Amygdala (tissue), 56 donors: ENCODE results near the gene FAM151A.

Source experiments
- DNase-seq, 56 donors: peaks; one replicate each; lab custom pipeline; 2025; lab: John Stamatoyannopoulos, UW

Gene FAM151A

GRCh38 chr1:54606096-54606989 lies 17.0 kb downstream of the FAM151A start:
- DNase-seq, result no peak

GRCh38 chr1:54604572-54605370 lies 18.6 kb downstream of the FAM151A start:
- DNase-seq, result no peak

- no peak for DNase-seq
Measured at GRCh38 chr1:54604051-54604450, 19.3 kb downstream of the FAM151A start.

DNA sequence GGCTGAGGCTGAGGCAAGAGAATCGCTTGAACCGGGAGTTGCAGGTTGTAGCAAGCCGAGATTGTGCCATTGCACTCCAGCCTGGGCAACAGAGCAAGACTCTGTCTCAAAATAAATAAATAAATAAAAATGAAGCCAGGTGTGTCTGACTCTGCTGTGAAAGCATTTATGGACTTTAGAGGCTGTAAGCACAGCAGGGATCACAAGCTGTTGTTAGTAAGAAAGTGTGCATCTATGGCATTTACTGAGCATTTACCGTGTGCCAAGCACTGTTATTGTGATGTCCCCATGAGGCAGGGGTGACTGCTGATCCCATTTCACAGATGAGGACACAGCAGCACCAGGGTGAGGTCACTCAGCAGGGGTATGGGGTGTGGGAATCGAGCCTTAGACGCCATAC lies 20.1 kb downstream of the FAM151A start:
- DNase-seq, result no peak

GRCh38 chr1:54602554-54602953 lies 20.8 kb downstream of the FAM151A start:
- DNase-seq, result no peak

- DNase-seq, result no peak
Measured at GRCh38 chr1:54601730-54602129, 21.6 kb downstream of the FAM151A start.

- no peak for DNase-seq
Measured at GRCh38 chr1:54600947-54601721, 22.2 kb downstream of the FAM151A start.

GRCh38 chr1:54599211-54599823 lies 24.0 kb downstream of the FAM151A start:
- no peak for DNase-seq

GRCh38 chr1:54597455-54598030 lies 25.8 kb downstream of the FAM151A start:
- no peak for DNase-seq

- no peak for DNase-seq
Measured at GRCh38 chr1:54596756-54597155, 26.6 kb downstream of the FAM151A start.

DNA sequence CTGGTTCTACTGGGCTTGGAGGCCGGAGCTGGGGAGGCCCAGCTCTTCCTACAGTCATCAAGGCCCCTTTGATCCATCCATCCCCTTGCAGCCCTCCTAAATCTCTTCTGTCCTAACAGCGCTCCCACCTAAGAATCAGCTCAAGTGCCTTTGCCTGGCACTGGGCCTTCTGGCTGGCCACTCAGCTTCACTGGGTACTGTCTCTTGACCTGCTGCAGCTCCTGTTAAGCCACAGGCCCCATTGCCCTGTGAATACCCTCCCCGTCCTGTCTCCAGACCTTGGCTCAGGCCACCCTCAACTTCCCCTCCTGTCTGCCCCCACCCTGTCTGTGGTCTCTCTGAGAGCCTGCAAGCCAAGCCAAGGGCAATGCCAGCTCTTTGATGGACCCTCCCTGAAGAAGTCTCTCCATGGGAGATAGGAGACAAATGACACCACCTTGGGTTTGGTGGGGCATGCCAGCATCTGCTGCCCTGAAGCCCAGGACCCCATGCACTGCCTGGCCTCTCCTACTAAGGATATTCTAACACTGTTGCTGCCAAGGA lies 27.3 kb downstream of the FAM151A start:
- DNase-seq, result no peak

GRCh38 chr1:54594463-54594862 lies 28.9 kb downstream of the FAM151A start:
- no peak for DNase-seq

GRCh38 chr1:54593571-54594160 lies 29.7 kb downstream of the FAM151A start:
- DNase-seq, result no peak

GRCh38 chr1:54591127-54591756 lies 32.1 kb downstream of the FAM151A start:
- no peak for DNase-seq

DNA sequence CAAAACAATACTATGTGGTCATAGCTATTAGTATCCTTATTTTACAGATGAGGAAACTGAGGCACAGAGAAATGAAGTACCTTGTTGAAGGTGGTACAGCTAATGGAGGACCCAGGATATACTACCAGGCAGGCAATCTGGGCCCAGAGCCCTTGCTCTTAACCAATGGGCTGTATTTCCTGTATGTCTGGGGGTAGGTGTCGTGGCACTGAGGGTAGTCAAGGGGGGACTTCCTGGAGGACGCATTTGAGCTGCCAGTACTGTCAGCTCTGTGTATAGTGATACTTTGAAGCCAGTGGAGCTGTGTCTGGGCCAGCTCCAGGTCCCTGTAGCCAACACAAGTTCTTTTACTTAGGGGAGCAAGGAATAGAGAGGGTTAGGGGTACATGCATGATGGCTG lies 34.9 kb downstream of the FAM151A start:
- no peak for DNase-seq

GRCh38 chr1:54585181-54586066 lies 37.9 kb downstream of the FAM151A start:
- no peak for DNase-seq

- no peak for DNase-seq
Measured at GRCh38 chr1:54584575-54584974, 38.8 kb downstream of the FAM151A start.

DNA sequence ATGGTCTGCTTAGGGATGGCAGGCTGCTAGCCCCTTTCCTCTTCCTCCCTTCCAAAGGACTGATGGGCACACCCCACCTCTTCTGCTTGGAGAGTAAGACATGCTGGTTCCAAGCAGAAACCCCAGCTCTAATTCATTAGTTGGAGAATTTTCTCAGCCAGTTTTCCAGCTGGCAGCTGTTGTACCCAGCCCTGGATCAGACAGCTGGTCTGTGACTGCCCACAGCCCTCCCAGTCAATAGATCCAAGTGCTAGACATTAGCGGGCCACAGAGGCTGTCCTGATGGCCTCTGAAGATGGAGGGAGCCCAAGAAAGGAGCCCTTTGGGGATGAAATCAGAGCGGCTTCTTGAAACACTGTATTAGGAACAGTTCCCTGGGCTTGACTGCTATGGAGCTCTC lies 39.5 kb downstream of the FAM151A start:
- DNase-seq, result peak in 15 of 56 donors; percentile 2 to 47 (median 17)
